Measurements from ENCODE around the gene MRPL41.

The MRPL41 gene

DNA sequence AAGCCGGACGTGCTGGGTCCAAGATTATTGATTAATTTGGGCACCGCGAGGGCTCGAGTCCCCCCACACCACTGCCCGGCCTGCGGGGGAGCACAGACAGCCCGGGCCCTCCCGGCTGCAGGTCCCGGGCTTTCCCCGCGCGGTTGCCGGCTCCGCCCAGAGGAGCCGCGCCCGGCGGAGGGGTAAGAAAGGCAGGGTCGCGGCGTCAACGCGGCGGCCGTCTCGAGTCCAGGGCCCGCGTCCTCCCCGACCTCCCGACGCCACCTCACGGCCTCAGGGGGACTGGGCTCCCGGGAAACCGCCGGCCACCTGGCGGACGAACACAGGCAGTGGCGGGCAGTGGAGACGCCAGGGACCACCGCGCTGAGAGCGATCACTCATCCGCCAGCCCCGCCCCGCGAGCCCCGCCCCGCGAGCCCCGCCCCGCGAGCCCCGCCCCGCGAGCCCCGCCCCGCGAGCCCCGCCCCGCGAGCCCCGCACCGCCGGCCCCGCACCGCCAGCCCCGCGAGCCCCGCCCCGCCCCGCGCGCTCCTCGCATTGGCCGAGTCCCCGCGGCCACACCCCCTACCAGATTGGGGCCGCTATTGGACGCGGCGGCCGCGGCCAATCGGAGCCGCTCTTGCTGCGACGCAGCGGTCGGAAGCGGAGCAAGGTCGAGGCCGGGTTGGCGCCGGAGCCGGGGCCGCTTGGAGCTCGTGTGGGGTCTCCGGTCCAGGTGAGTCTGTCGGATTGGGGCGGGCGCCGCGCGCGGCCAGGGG is at the start of gene MRPL41:
Gene MRPL41 (plus strand): TSS at position 616 of the 758 bp plus-strand sequence. CDS start 203 bp downstream, outside the sequence.
- TF ChIP-seq, protein P1, sequence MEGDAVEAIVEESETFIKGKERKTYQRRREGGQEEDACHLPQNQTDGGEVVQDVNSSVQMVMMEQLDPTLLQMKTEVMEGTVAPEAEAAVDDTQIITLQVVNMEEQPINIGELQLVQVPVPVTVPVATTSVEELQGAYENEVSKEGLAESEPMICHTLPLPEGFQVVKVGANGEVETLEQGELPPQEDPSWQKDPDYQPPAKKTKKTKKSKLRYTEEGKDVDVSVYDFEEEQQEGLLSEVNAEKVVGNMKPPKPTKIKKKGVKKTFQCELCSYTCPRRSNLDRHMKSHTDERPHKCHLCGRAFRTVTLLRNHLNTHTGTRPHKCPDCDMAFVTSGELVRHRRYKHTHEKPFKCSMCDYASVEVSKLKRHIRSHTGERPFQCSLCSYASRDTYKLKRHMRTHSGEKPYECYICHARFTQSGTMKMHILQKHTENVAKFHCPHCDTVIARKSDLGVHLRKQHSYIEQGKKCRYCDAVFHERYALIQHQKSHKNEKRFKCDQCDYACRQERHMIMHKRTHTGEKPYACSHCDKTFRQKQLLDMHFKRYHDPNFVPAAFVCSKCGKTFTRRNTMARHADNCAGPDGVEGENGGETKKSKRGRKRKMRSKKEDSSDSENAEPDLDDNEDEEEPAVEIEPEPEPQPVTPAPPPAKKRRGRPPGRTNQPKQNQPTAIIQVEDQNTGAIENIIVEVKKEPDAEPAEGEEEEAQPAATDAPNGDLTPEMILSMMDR (IDR thresholded peaks at IDR 0.05; ENCODE audit: low read depth, low read length): peak; percentile 58
- DNase-seq (ENCODE audit: low read depth, low spot score): peak; percentile 88
- in situ Hi-C loops (cut with HindIII; ENCODE audit: low sequenced_read_pairs): no loop called here
- H3K4me3 ChIP-seq (ENCODE audit: low read depth, low read length): peak within 1 kb of the TSS; percentile 68

DNA sequence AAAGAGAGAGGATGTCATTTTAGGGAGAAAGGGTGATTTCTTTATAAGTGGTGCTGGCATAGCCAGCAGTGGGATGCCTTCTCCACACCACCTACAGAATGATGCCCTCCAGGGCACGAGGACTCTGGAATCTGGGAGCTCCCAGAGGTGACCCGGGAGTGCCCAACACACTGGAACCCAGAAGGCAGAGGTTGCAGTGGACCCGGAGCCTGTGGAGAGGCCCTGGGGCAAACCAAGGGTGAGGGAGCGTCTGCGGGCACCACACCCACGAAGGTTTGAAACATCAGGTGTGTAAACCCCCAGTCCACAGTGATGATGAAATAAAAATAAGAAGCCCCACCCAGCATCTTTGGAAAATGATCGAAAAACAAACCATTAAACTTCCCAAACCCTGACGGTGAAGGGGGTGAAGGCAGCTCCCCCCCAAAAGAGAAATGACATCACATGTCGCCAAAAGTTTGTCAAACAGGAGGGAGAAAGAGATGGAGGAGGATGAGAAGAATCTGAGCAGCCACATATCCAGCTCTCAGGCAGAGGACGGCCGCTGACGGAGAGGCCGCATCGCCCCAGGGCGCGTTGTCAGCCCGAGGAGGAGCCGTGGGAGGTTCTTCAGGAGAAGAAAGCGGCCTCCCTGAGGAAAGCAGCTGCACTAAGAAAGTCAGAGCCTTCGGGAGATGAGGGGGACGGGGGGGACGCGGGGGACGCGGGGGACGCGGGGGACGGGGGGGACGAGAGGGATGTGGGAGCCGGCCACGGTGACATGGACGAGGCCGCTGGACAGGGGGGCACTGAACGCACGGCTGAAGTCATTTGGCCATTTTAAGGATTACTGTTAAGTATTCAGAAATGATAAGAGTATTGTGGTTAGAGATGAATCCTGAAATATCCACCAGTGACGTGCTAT is 49.4 kb upstream of the MRPL41 start:
- TF ChIP-seq, protein P1 (IDR thresholded peaks at IDR 0.05; ENCODE audit: low read depth, low read length): no peak
- H3K4me3 ChIP-seq (ENCODE audit: low read depth, low read length): no peak overlapping the region
- in situ Hi-C loops (cut with HindIII; ENCODE audit: low sequenced_read_pairs): no loop called here
- DNase-seq (ENCODE audit: low read depth, low spot score): no peak

DNA sequence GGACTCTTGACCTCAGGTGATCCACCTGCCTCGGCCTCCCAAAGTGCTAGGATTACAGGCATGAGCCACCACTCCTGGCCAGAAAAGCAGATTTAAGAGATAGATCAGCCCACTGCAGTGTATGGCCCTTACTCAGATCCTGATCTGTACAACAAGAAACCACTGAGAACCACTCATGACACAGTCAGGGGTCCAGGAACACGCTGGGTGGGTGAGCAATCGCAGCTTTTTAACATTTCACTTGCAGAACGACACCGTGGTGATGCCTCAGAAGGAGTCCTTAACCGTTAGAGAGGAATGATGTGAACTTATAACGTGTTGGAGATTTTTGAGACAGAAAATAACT is 47.3 kb upstream of the MRPL41 start:
- H3K4me3 ChIP-seq (ENCODE audit: low read depth, low read length): no peak overlapping the region
- in situ Hi-C loops (cut with HindIII; ENCODE audit: low sequenced_read_pairs): no loop called here

DNA sequence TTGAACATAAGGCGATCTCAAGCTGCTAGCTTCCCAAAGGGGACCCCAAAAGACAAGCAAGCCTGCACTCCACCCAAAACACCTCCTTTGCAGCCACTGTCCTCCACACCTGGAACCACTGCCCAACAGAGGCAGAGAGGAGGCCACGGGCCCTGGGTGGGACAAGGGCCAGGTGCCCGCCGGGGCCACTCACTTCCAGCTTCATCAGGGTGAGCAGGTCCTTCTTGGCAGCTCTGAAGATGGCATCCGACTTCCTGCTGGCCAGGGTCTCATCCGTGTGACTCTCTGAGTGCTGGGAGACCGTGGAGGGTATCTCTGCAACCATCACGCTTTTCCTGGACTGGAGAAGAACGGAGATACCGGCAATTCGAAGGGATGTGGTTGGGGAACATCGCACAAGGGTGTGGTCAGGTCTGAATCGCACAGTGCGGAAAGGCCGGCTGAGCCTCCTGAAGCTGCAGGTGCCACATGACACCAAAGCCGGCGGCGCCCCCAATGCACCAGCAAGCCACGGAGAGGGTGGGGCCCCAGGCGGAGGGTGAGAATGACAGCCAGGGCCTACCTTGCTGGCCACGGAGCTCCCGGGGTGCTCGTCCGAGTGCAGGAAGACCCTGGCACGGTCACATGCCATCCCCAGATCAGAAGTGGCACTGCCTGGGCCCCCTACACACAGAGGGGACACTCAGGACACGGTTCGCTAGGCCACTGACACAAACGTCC is 46.1 kb upstream of the MRPL41 start:
- in situ Hi-C loops (cut with HindIII; ENCODE audit: low sequenced_read_pairs): no loop called here
- no peak for DNase-seq (ENCODE audit: low read depth, low spot score)
- TF ChIP-seq, protein P1 (IDR thresholded peaks at IDR 0.05; ENCODE audit: low read depth, low read length): no peak

More for the DNA sequence above, 47.3 kb upstream of the MRPL41 start:
- DNase-seq (ENCODE audit: low read depth, low spot score): no peak
- TF ChIP-seq, protein P1 (IDR thresholded peaks at IDR 0.05; ENCODE audit: low read depth, low read length): no peak

DNA sequence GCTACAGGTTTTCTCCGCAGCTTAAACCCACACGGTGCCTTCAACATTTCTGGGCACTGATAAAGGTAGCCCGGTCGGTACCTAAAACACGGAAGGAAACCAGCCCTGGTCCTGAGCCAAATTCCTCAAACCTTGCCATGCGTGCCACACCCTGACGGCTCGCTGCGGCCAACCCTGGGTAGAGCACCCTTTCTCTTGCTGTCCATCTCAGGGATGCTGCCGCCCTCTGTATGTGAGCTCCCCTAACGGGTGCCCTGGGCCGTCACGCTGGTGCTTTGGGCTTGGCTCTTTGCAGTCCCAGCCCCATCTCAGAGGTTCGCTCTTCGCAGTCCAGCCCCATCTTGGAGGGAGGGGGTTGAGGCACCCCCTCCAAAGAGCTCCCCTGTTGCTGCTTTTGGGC is 45.4 kb upstream of the MRPL41 start:
- no peak for DNase-seq (ENCODE audit: low read depth, low spot score)
- no peak overlapping the region for H3K4me3 ChIP-seq (ENCODE audit: low read depth, low read length)
- in situ Hi-C loops (cut with HindIII; ENCODE audit: low sequenced_read_pairs): no loop called here
- TF ChIP-seq, protein P1 (IDR thresholded peaks at IDR 0.05; ENCODE audit: low read depth, low read length): no peak

More for the DNA sequence above, 46.1 kb upstream of the MRPL41 start:
- no peak overlapping the region for H3K4me3 ChIP-seq (ENCODE audit: low read depth, low read length)

DNA sequence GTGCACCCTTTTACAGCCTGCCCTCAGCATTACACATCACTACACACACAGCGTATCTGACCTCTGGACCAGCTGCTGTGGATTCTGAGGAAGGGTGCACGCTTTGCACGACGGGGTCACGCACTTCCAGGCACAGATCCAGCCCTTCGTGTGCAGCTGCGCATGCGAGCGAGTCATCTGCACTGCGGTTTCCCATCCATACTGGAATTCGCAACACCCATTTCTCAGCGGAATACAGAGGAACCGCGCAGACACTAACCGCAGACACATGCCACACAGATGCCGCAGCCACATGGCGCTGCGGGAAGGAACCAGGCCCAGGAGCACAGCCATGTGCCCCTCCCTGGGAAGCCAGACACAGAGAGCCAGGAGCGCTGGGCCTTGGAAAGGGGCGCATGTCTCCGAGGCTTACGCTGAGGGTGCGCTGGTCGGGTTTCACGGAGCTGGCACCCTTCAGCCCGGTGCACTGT is 44.9 kb upstream of the MRPL41 start:
- TF ChIP-seq, protein P1 (IDR thresholded peaks at IDR 0.05; ENCODE audit: low read depth, low read length): no peak
- no peak overlapping the region for H3K4me3 ChIP-seq (ENCODE audit: low read depth, low read length)
- in situ Hi-C loops (cut with HindIII; ENCODE audit: low sequenced_read_pairs): no loop called here
- no peak for DNase-seq (ENCODE audit: low read depth, low spot score)
